A549 treated with AZD2906 at 1 μM for 4 hours (cell line): ENCODE results near the gene CHKA. TPM values are rescaled to one million over a fixed set of nuclear protein-coding genes. Genes with fewer than 3 reads are reported as not detected.

Experiments used
- total RNA-seq: library from RNA; stranded (reverse); fragments of 200-300 nt; extraction: Qiagen RNA extraction; gene quantifications from 5 replicates; pipeline ENCODE4 v1.2.3, GENCODE V29; 2022

CHKA gene
- total RNA-seq, result 34.6 to 39.9 TPM (median 38.3 TPM) in 5 replicates

GRCh38 chr11:68121067-68121899, at the start of gene CHKA:
TSS of gene CHKA (minus strand) at chr11:68121388. CDS start at chr11:68121177, 211 bp downstream.

GRCh38 chr11:68038718-68039525, 82.3 kb downstream of the CHKA start, which contains the start of gene TCIRG1:
TSS of gene TCIRG1 (plus strand) at chr11:68039025. CDS start at chr11:68041272, 2,247 bp downstream.

GRCh38 chr11:68030318-68031143, 90.7 kb downstream of the CHKA start, which contains the start of gene NDUFS8:
TSS of gene NDUFS8 (plus strand) at chr11:68030681. CDS start at chr11:68032152, 1,471 bp downstream.

GRCh38 chr11:68010090-68011041, 110.8 kb downstream of the CHKA start, which contains the start of gene ALDH3B1:
TSS of gene ALDH3B1 (plus strand) at chr11:68010327. CDS start at chr11:68015298, 4,971 bp downstream.

GRCh38 chr11:68003846-68004550, 117.2 kb downstream of the CHKA start, which contains the start of gene UNC93B1:
TSS of gene UNC93B1 (minus strand) at chr11:68004097. CDS start at chr11:68004043, 54 bp downstream.

Other genes with a start within 250 kb of the CHKA start
- gene UNC93B1, start 117.3 kb downstream of the CHKA start, total RNA-seq, result 60.9 to 80.8 TPM (median 78.9 TPM) in 5 replicates
- 127 to 137 TPM (median 130 TPM) in 5 replicates for gene ALDH3B1, start 111.1 kb downstream of the CHKA start, total RNA-seq
- 260 to 390 TPM (median 377 TPM) in 5 replicates for gene NDUFS8, start 90.7 kb downstream of the CHKA start, total RNA-seq
- 66.0 to 137 TPM (median 118 TPM) in 5 replicates for gene TCIRG1, start 82.4 kb downstream of the CHKA start, total RNA-seq
- gene KMT5B, start 91.9 kb upstream of the CHKA start, total RNA-seq, result 20.4 to 26.8 TPM (median 20.5 TPM) in 5 replicates
- 53.5 to 61.8 TPM (median 61.0 TPM) in 5 replicates for gene C11orf24, start 150.6 kb upstream of the CHKA start, total RNA-seq
- gene LRP5, start 191.2 kb upstream of the CHKA start, total RNA-seq, result 39.6 to 55.0 TPM (median 49.8 TPM) in 5 replicates